Measurements from ENCODE around the gene IL4R. TPM values are rescaled to one million over a fixed set of nuclear protein-coding genes. Genes with fewer than 3 reads are reported as not detected.
"Not testable (repeated sequence)": the region's sequence is repeated elsewhere in the genome, so short reads cannot be mapped to it uniquely, and the experiment has no call there.

Gene IL4R
- total RNA-seq, 1 donor from 2014 or later, result 41.0 TPM

DNA sequence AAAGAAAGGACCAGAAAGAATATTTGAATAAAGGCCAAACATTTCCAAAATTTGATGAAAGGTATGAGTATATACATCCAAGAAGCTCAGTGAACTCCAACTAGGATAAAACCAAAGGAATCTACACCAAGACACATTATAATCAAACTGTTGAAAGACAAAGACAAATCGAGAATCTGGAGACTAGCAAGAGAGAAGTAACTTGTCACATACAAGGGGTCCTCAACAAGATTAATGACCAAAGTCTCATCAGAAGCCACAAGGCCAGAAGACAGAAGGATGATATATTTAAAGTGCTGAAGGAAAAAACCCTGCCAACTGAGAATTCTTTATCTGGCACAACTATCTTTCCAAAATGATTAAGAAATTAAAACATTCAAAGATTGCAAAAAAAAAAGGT is 78.9 kb downstream of the IL4R start:
- TF ChIP-seq, protein P1, sequence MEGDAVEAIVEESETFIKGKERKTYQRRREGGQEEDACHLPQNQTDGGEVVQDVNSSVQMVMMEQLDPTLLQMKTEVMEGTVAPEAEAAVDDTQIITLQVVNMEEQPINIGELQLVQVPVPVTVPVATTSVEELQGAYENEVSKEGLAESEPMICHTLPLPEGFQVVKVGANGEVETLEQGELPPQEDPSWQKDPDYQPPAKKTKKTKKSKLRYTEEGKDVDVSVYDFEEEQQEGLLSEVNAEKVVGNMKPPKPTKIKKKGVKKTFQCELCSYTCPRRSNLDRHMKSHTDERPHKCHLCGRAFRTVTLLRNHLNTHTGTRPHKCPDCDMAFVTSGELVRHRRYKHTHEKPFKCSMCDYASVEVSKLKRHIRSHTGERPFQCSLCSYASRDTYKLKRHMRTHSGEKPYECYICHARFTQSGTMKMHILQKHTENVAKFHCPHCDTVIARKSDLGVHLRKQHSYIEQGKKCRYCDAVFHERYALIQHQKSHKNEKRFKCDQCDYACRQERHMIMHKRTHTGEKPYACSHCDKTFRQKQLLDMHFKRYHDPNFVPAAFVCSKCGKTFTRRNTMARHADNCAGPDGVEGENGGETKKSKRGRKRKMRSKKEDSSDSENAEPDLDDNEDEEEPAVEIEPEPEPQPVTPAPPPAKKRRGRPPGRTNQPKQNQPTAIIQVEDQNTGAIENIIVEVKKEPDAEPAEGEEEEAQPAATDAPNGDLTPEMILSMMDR (IDR thresholded peaks at IDR 0.05), result no peak
- Mint-ChIP-seq H3K4me1 (ENCODE audit: low read depth) (peaks cover 6% of the 10 kb centered on the region), H3K36me3 (ENCODE audit: low read depth) (peaks cover 19% of the 10 kb centered on the region), H3K9me3 (ENCODE audit: low read depth) (peaks cover 44% of the 10 kb centered on the region), H3K27ac (ENCODE audit: unreplicated experiment) (no peak overlapping the region), H3K27me3 (ENCODE audit: low read depth) (no peaks in the 10 kb centered on the region), H3K4me3 (ENCODE audit: unreplicated experiment) (no peak overlapping the region)
- no peak for DNase-seq (ENCODE audit: low spot score)

DNA sequence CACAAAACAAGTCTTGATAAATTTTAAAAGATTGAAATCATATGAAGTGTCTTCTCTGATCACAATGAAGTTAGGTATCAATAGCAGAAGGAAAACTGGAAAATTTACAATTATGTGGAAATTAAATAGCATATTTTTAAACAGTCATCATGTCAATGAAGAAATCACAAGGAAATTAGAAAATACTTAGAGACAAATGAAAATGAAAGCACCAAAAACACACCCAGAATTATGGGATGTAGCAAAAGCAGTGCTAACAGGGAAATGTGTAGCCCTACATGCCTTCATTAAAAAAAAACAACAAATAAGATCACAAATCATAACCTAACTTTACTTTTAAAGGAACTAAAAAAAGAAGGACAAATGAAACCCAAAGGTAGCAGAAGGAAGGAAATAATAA is 80.7 kb downstream of the IL4R start:
- TF ChIP-seq, protein P1 (IDR thresholded peaks at IDR 0.05), result no peak
- Mint-ChIP-seq H3K4me1 (ENCODE audit: low read depth) (peaks cover 7% of the 10 kb centered on the region), H3K36me3 (ENCODE audit: low read depth) (peaks cover 19% of the 10 kb centered on the region), H3K9me3 (ENCODE audit: low read depth) (peaks cover 44% of the 10 kb centered on the region), H3K27me3 (ENCODE audit: low read depth) (no peaks in the 10 kb centered on the region), H3K4me3 (ENCODE audit: unreplicated experiment) (no peak overlapping the region), H3K27ac (ENCODE audit: unreplicated experiment) (no peak overlapping the region)
- no peak for DNase-seq (ENCODE audit: low spot score)

DNA sequence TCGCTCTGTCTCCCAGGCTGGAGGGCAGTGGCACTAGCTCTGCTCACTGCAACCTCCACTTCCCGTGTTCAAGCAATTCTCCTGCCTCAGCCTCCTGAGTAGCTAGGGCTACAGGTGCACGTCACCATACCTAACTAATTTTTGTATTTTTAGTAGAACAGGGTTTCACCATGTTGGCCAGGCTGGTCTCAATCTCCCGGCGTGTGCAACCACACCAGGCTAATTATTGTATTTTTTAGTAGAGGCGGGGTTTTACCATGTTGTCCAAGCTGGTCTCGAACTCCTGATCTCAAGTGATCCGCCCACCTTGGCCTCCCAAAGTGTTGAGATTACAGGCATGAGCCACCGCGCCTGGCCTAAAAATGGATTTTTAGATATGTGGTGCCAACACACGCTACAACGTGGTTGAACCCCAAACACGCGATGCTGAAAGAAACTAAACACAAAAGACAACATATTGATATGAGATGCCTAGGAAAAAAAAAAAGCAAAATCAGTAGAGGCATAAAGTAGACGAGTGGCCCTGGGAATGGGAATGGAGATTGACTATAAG is 84.6 kb downstream of the IL4R start:
- Mint-ChIP-seq H3K36me3 (ENCODE audit: low read depth) (peaks cover 14% of the 10 kb centered on the region), H3K9me3 (ENCODE audit: low read depth) (peaks cover 28% of the 10 kb centered on the region), H3K4me1 (ENCODE audit: low read depth) (peaks cover 37% of the 10 kb centered on the region)
- DNase-seq (ENCODE audit: low spot score); H3K4me3 Mint-ChIP-seq (ENCODE audit: unreplicated experiment); H3K27me3 Mint-ChIP-seq (ENCODE audit: low read depth); H3K27ac Mint-ChIP-seq (ENCODE audit: unreplicated experiment): not testable (repeated sequence)

DNA sequence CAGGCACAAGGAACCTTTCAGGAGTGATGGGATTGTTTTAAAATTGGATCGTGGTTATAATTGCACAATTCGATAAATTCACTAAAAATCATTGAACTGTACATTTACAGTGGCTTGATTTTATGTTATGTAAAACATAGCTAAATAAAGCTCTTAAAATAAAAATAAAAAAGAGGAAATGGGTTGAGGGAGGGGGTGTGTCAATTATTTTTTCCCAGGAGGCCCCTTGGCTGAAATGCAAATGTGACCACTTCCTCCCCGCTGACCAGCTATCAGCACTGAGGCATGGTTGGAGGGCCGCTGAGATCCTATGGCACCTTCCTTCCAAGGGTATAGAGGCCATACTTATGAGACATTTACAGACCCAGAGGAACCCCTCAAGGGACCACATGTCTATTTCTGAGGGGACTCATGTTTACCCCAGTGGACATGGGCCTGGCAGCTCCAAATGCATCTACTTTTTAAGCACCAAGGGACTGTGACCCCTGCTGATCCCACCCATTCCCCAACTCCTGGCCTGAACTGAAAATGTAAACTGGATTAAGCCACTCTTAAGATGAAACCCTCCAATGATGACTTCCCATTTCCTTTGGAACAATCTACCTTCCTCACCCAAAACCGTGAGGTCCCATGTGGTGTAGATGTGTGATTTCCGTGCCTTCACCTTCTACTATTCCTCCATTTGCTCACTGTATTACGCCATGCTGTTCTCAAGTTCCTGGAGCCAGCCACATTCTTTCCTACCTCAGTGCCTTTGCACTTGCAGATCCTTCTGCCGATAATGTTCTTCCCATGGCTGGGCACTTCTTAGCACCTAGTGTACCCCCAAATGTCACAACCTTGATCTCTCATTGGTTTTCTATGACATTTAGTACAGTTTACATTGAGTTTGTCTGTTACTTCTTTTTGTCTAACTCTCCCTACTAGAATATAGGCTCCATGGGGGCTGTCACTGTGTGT is 85.4 kb downstream of the IL4R start:
- no peaks in the 10 kb centered on the region for H3K27me3 Mint-ChIP-seq (ENCODE audit: low read depth)
- H3K4me1 Mint-ChIP-seq (ENCODE audit: low read depth), result peaks cover 38% of the 10 kb centered on the region
- TF ChIP-seq, protein P1 (IDR thresholded peaks at IDR 0.05), result no peak
- H3K4me3 Mint-ChIP-seq (ENCODE audit: unreplicated experiment), result no peak overlapping the region
- DNase-seq (ENCODE audit: low spot score), result no peak
- H3K36me3 Mint-ChIP-seq (ENCODE audit: low read depth), result peaks cover 13% of the 10 kb centered on the region
- H3K9me3 Mint-ChIP-seq (ENCODE audit: low read depth), result peaks cover 23% of the 10 kb centered on the region
- peak overlapping the region; percentile 2 for H3K27ac Mint-ChIP-seq (ENCODE audit: unreplicated experiment)

DNA sequence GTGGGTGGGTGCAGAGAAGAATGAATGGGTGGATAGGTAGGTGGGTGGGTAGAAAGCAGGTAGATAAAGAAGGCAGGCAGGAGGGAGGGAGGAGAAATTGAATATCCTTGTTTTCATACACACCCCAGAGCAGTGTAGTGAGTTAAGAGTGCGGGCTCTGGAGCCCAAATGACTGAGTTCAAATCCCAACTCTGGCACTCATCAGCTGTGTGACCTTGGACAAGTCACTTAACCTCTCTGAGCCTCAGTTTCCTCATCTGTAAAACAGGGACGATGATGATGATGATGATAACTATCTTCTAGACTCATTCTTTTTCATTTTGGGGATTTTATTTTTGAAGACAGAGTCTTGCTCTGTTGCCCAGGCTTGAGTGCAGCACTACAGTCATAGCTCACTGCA is 86.2 kb downstream of the IL4R start:
- Mint-ChIP-seq H3K27ac (ENCODE audit: unreplicated experiment) (peak overlapping the region; percentile 2), H3K4me3 (ENCODE audit: unreplicated experiment) (no peak overlapping the region), H3K9me3 (ENCODE audit: low read depth) (peaks cover 15% of the 10 kb centered on the region), H3K36me3 (ENCODE audit: low read depth) (peaks cover 6% of the 10 kb centered on the region), H3K27me3 (ENCODE audit: low read depth) (no peaks in the 10 kb centered on the region), H3K4me1 (ENCODE audit: low read depth) (peaks cover 40% of the 10 kb centered on the region)
- TF ChIP-seq, protein P1 (IDR thresholded peaks at IDR 0.05), result no peak
- DNase-seq (ENCODE audit: low spot score), result no peak

Data from chondrocyte (in vitro differentiated cells).